HG03196 (cell line): Measurements from ENCODE around the gene ARHGEF3.
A peak's percentile ranks its signal among the peaks of the same experiment; 100 is the strongest.

Source experiments
- ATAC-seq: cut with Tn5 transposase; IDR thresholded peaks from one replicate; pipeline ENCODE4 v1.9.1; 2021; ENCODE audit not compliant: unreplicated experiment

Gene ARHGEF3

GRCh38 chr3:56801662-56802377 lies at the start of gene ARHGEF3:
Gene ARHGEF3, minus strand, starts transcription at chr3:56801949. Its CDS starts 151 bp downstream, at chr3:56801798.
- peak; percentile 80 for ATAC-seq

GRCh38 chr3:56849698-56850097 lies 47.9 kb upstream of the ARHGEF3 start:
- ATAC-seq, result no peak

- ATAC-seq, result no peak
These were observed 43.8 kb upstream of the ARHGEF3 start for GRCh38 chr3:56845505-56845904.

- no peak for ATAC-seq
These were observed 42.8 kb upstream of the ARHGEF3 start for GRCh38 chr3:56844536-56844935.

GRCh38 chr3:56839784-56840715 lies 38.3 kb upstream of the ARHGEF3 start:
- ATAC-seq, result no peak

- ATAC-seq, result no peak
These were observed 36.7 kb upstream of the ARHGEF3 start for GRCh38 chr3:56838448-56838847.

- no peak for ATAC-seq
These were observed 35.6 kb upstream of the ARHGEF3 start for GRCh38 chr3:56837196-56837955.

GRCh38 chr3:56836276-56837163 lies 34.8 kb upstream of the ARHGEF3 start:
- no peak for ATAC-seq

GRCh38 chr3:56835650-56836227 lies 34.0 kb upstream of the ARHGEF3 start:
- ATAC-seq, result no peak

GRCh38 chr3:56833536-56833935 lies 31.8 kb upstream of the ARHGEF3 start:
- ATAC-seq, result no peak

- ATAC-seq, result no peak
These were observed 31.3 kb upstream of the ARHGEF3 start for GRCh38 chr3:56833022-56833421.

GRCh38 chr3:56831572-56831971 lies 29.8 kb upstream of the ARHGEF3 start:
- ATAC-seq, result no peak

GRCh38 chr3:56830884-56831283 lies 29.1 kb upstream of the ARHGEF3 start:
- ATAC-seq, result no peak

- no peak for ATAC-seq
These were observed 27.8 kb upstream of the ARHGEF3 start for GRCh38 chr3:56829533-56829932.

GRCh38 chr3:56826831-56827722 lies 25.3 kb upstream of the ARHGEF3 start:
- ATAC-seq, result no peak

GRCh38 chr3:56825567-56826438 lies 24.1 kb upstream of the ARHGEF3 start:
- no peak for ATAC-seq

GRCh38 chr3:56823984-56824703 lies 22.4 kb upstream of the ARHGEF3 start:
- ATAC-seq, result no peak
